Prostate gland (tissue), 2 donors: ENCODE data around the gene POU2F1. TPM values are rescaled to one million over a fixed set of nuclear protein-coding genes. Genes with fewer than 3 reads are reported as not detected.

Experiments
- DNase-seq: peaks from one replicate; pipeline ENCODE4 v3.0.0-alpha.2; 2019; ENCODE audit warnings: low spot score
- H3K27ac ChIP-seq, 2 donors: fragments of 200-600 bp; sonication (generic); 2 replicates each; pipeline ENCODE4 v1.5.1; 2017 to 2019
- H3K27me3 ChIP-seq: fragments of 200-600 bp; sonication (generic); replicated peaks from 2 replicates; pipeline ENCODE4 v1.5.1; 2019; ENCODE audit not compliant: insufficient read depth
- H3K36me3 ChIP-seq, 2 donors: fragments of 200-600 bp; sonication (generic); 1 replicate in 1 of 2; 2 replicates in 1 of 2; pipeline versions ENCODE4 v1.5.1 to v1.8.1; 2017 to 2019
- H3K4me1 ChIP-seq: fragments of 200-600 bp; sonication (generic); replicated peaks from 2 replicates; pipeline ENCODE4 v1.5.1; 2019
- H3K4me3 ChIP-seq, 2 donors: fragments of 200-600 bp; sonication (generic); 2 replicates each; pipeline ENCODE4 v1.5.1; 2017 to 2019
- H3K9me3 ChIP-seq: fragments of 200-600 bp; sonication (generic); 2 replicates; pipeline ENCODE4 v1.5.1; 2017
- POLR2A ChIP-seq: fragments of 450-650 bp; IDR thresholded peaks from one replicate; pipeline ENCODE4 v1.6.1; 2016; ENCODE audit warnings: antibody characterized with exemption, mild to moderate bottlenecking
- POLR2AphosphoS5 ChIP-seq: sonication (generic); formaldehyde crosslinking; IDR thresholded peaks from one replicate; pipeline ENCODE4 v1.6.1; 2017; ENCODE audit warnings: antibody characterized with exemption
- WGBS: methylation state at CpG from one replicate; pipeline ENCODE4 v1.1.5; 2018; 5-methylcytosine and 5-hydroxymethylcytosine counted together
- intact Hi-C: fragments of 100-400 bp; cut with DNase I; formaldehyde crosslinking; loops from one replicate; pipeline ENCODE4 v1.14.2; 2022
- total RNA-seq, 2 donors: library from RNA; depleted of rRNA; stranded (reverse); fragments of >200 nt; gene quantifications; one replicate each; pipeline ENCODE4 v1.1.0, GENCODE V29; 2016
- TF ChIP-seq, protein P1 (sequence below), 4 experiments: fragments of 200-600 bp in 2 of 4; fragments of 450-650 bp in 2 of 4; sonication (generic) in 2 of 4; IDR thresholded peaks; 1 replicate in 3 of 4; 2 replicates in 1 of 4; pipeline ENCODE4 v1.5.1; 2016 to 2019; ENCODE audit warnings: antibody characterized with exemption in 4 of 4, mild to moderate bottlenecking in 2 of 4, moderate library complexity in 2 of 4

POU2F1 gene
- total RNA-seq: 10 to 100 TPM; 10.9 to 26.6 TPM

GRCh38 chr1:167220537-167221125 lies at the start of gene POU2F1:
POU2F1 (plus strand) TSS chr1:167220886; CDS start chr1:167220898, 12 bp downstream.
- intact Hi-C loops: loop anchor here (2.0 to 10.0 kb wide), 2 partner anchors 154 to 346 kb away; partner anchors contain the start of gene TADA1
- Histone ChIP-seq H3K4me1 (peaks cover 2% of the 10 kb centered on the region), H3K9me3 (no peaks in the 10 kb centered on the region), H3K27ac (peak within 1 kb of the TSS; percentile 96 to 98), H3K27me3 (no peaks in the 10 kb centered on the region), H3K4me3 (peak within 1 kb of the TSS; percentile 86 to 91), H3K36me3 (no peaks in the 10 kb centered on the region)
- peak; percentile 97 for DNase-seq
- peak; percentile 90 for TF ChIP-seq POLR2AphosphoS5
- TF ChIP-seq, protein P1, sequence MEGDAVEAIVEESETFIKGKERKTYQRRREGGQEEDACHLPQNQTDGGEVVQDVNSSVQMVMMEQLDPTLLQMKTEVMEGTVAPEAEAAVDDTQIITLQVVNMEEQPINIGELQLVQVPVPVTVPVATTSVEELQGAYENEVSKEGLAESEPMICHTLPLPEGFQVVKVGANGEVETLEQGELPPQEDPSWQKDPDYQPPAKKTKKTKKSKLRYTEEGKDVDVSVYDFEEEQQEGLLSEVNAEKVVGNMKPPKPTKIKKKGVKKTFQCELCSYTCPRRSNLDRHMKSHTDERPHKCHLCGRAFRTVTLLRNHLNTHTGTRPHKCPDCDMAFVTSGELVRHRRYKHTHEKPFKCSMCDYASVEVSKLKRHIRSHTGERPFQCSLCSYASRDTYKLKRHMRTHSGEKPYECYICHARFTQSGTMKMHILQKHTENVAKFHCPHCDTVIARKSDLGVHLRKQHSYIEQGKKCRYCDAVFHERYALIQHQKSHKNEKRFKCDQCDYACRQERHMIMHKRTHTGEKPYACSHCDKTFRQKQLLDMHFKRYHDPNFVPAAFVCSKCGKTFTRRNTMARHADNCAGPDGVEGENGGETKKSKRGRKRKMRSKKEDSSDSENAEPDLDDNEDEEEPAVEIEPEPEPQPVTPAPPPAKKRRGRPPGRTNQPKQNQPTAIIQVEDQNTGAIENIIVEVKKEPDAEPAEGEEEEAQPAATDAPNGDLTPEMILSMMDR (IDR thresholded peaks at IDR 0.05): peak; percentile 53 to 95 (median 92)
- peak; percentile 77 for TF ChIP-seq POLR2A
- WGBS: under 1% methylated on average over 50 of the region's 53 CpGs

GRCh38 chr1:167171286-167171929 lies 49.3 kb upstream of the POU2F1 start:
- 50% methylated on average over 7 of the region's 7 CpGs for WGBS
- intact Hi-C loops: no loop called here
- no peak overlapping the region for H3K4me3 ChIP-seq
- H3K27me3 ChIP-seq: no peaks in the 10 kb centered on the region
- H3K36me3 ChIP-seq: no peaks in the 10 kb centered on the region
- TF ChIP-seq POLR2A: no peak
- TF ChIP-seq, protein P1 (IDR thresholded peaks at IDR 0.05): no peak
- no peak for TF ChIP-seq POLR2AphosphoS5
- DNase-seq: no peak
- H3K4me1 ChIP-seq: peaks cover 5% of the 10 kb centered on the region
- H3K27ac ChIP-seq: no peak overlapping the region
- H3K9me3 ChIP-seq: no peaks in the 10 kb centered on the region

- H3K9me3 ChIP-seq: no peaks in the 10 kb centered on the region
- no peak for DNase-seq
- intact Hi-C loops: no loop called here
- 91% methylated on average over 5 of the region's 5 CpGs for WGBS
- TF ChIP-seq POLR2A: no peak
- TF ChIP-seq POLR2AphosphoS5: no peak
- TF ChIP-seq, protein P1 (IDR thresholded peaks at IDR 0.05): no peak
- no peaks in the 10 kb centered on the region for H3K4me1 ChIP-seq
- no peaks in the 10 kb centered on the region for H3K36me3 ChIP-seq
- no peak overlapping the region for H3K4me3 ChIP-seq
- no peaks in the 10 kb centered on the region for H3K27me3 ChIP-seq
- H3K27ac ChIP-seq: no peak overlapping the region
Observed at GRCh38 chr1:167173516-167174184, 47.0 kb upstream of the POU2F1 start.

- Histone ChIP-seq H3K36me3 (no peaks in the 10 kb centered on the region), H3K4me3 (no peak overlapping the region), H3K9me3 (no peaks in the 10 kb centered on the region), H3K27ac (no peak overlapping the region), H3K27me3 (no peaks in the 10 kb centered on the region), H3K4me1 (no peaks in the 10 kb centered on the region)
- no peak for TF ChIP-seq POLR2A
- TF ChIP-seq, protein P1 (IDR thresholded peaks at IDR 0.05): no peak
- TF ChIP-seq POLR2AphosphoS5: no peak
- intact Hi-C loops: no loop called here
- DNase-seq: no peak
Observed at GRCh38 chr1:167175901-167176300, 44.8 kb upstream of the POU2F1 start.
